Tibial artery (tissue), 4 donors: ENCODE results near the gene RGPD8.

Source experiments
- DNase-seq, 2 donors: peaks; one replicate each; pipeline ENCODE4 v3.0.0-alpha.2; 2019
- H3K27ac ChIP-seq, 2 donors: fragments of 200-600 bp; sonication (generic) in 1 of 2; 1 replicate in 1 of 2; 2 replicates in 1 of 2; pipeline ENCODE4 v1.5.1; 2018 to 2019; ENCODE audit warnings: mild to moderate bottlenecking in 1 of 2
- H3K27me3 ChIP-seq, 2 donors: fragments of 200-600 bp; sonication (generic) in 1 of 2; one replicate each; pipeline versions ENCODE4 v1.5.1 to v1.6.0; 2016 to 2019
- H3K36me3 ChIP-seq, 3 donors: fragments of 200-600 bp; sonication (generic) in 2 of 3; one replicate each; pipeline ENCODE4 v1.5.1; 2016 to 2019; ENCODE audit warnings: mild to moderate bottlenecking in 2 of 3
- H3K4me1 ChIP-seq, 4 donors: fragments of 200-600 bp; sonication (generic) in 2 of 4; 1 replicate in 3 of 4; 2 replicates in 1 of 4; pipeline ENCODE4 v1.5.1; 2016 to 2019
- H3K4me3 ChIP-seq, 2 donors: fragments of 200-600 bp; sonication (generic) in 1 of 2; 1 replicate in 1 of 2; 2 replicates in 1 of 2; pipeline ENCODE4 v1.5.1; 2018 to 2019; ENCODE audit warnings: mild to moderate bottlenecking in 2 of 2
- H3K9me3 ChIP-seq, 3 donors: fragments of 200-600 bp; sonication (generic) in 1 of 3; one replicate each; pipeline ENCODE4 v1.5.1; 2016 to 2019
- intact Hi-C: fragments of 100-400 bp; cut with DNase I; formaldehyde crosslinking; loops from one replicate; pipeline ENCODE4 v1.15.0; 2023; ENCODE audit warnings: low total_unique reads
- TF ChIP-seq, protein P1 (sequence below), 2 experiments: fragments of 200-600 bp in 1 of 2; fragments of 450-650 bp in 1 of 2; IDR thresholded peaks; one replicate each; pipeline ENCODE4 v1.5.1; 2017 to 2019; ENCODE audit warnings: antibody characterized with exemption in 2 of 2, mild to moderate bottlenecking in 1 of 2, moderate library complexity in 1 of 2

Gene RGPD8

DNA sequence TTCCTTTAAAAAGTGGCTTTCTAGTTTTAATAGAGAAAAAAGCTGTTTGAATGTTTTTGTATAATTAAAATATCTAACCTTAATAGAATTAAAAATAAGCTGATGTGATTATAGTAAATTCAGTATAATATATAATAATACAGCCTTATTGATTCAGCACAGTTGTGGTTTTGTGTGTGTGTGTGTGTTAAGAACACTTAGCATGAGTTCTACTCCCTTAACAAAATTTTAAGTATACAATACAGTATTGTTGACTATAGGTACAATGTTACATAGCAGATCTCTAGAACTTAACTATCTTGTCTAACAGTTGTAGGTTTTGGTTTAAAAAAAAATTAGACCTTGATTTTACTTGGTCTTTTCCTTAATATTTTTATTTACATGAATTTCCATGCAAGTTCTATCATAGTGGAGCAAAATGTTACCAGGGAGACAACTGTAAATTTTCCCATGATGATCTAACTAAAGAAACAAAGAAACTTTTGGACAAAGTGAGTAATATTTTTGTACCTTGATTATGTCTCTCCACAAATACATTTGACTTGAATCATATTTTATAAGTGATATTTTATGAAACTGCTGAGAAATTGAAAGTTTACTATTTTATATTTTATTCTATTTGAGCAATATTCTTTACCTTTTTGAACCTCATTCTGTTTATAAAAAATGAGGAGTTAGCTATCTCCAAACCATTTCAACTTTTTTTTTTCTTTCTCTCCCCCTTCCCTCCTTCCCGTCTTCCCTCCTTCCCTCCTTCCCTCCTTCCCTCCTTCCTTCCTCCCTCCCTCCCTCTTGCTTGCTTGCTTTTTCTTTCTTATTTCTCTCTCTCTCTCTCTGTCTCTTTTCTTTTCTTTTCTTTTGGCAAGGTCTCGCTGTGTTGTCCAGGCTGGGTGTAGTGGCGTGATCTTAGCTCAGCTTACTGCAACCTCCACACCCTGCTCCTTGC, 111.8 kb downstream of the RGPD8 start:
- Histone ChIP-seq H3K27me3 (no peaks in the 10 kb centered on the region), H3K9me3 (no peaks in the 10 kb centered on the region), H3K4me3 (no peak overlapping the region), H3K36me3 (peaks cover 18 to 31% (median 19%) of the 10 kb centered on the region in 3 donors), H3K27ac (peak overlapping the region in 1 of 2 donors; percentile 36), H3K4me1 (peaks cover 0 to 16% (median 0%) of the 10 kb centered on the region in 4 donors)
- DNase-seq, result no peak
- intact Hi-C loops, result no loop called here
- TF ChIP-seq, protein P1, sequence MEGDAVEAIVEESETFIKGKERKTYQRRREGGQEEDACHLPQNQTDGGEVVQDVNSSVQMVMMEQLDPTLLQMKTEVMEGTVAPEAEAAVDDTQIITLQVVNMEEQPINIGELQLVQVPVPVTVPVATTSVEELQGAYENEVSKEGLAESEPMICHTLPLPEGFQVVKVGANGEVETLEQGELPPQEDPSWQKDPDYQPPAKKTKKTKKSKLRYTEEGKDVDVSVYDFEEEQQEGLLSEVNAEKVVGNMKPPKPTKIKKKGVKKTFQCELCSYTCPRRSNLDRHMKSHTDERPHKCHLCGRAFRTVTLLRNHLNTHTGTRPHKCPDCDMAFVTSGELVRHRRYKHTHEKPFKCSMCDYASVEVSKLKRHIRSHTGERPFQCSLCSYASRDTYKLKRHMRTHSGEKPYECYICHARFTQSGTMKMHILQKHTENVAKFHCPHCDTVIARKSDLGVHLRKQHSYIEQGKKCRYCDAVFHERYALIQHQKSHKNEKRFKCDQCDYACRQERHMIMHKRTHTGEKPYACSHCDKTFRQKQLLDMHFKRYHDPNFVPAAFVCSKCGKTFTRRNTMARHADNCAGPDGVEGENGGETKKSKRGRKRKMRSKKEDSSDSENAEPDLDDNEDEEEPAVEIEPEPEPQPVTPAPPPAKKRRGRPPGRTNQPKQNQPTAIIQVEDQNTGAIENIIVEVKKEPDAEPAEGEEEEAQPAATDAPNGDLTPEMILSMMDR (IDR thresholded peaks at IDR 0.05), result no peak
